GM19463 (cell line): ENCODE results near the gene VPS8.
A peak's percentile ranks its signal among the peaks of the same experiment; 100 is the strongest.
"Not testable (repeated sequence)": the region's sequence is repeated elsewhere in the genome, so short reads cannot be mapped to it uniquely, and the experiment has no call there.

Experiments
- ATAC-seq: cut with Tn5 transposase; IDR thresholded peaks from one replicate; pipeline ENCODE4 v1.9.1; 2021; ENCODE audit warnings: mild to moderate bottlenecking, moderate library complexity; ENCODE audit not compliant: unreplicated experiment

Gene VPS8

GRCh38 chr3:184846496-184846895 lies 34.5 kb downstream of the VPS8 start:
- ATAC-seq: no peak

- ATAC-seq: no peak
These were observed 37.0 kb downstream of the VPS8 start for GRCh38 chr3:184848934-184849333.

- ATAC-seq: no peak
These were observed 38.2 kb downstream of the VPS8 start for GRCh38 chr3:184850201-184850600.

- no peak for ATAC-seq
These were observed 45.1 kb downstream of the VPS8 start for GRCh38 chr3:184857099-184857498.

GRCh38 chr3:184864000-184864399 lies 52.0 kb downstream of the VPS8 start:
- no peak for ATAC-seq

- no peak for ATAC-seq
These were observed 56.5 kb downstream of the VPS8 start for GRCh38 chr3:184868477-184868876.

- no peak for ATAC-seq
These were observed 60.2 kb downstream of the VPS8 start for GRCh38 chr3:184872200-184872599.

GRCh38 chr3:184873141-184873540 lies 61.2 kb downstream of the VPS8 start:
- ATAC-seq: no peak

- ATAC-seq: no peak
These were observed 63.0 kb downstream of the VPS8 start for GRCh38 chr3:184874709-184875644.

GRCh38 chr3:184880276-184881019 lies 68.5 kb downstream of the VPS8 start:
- no peak for ATAC-seq

- ATAC-seq: peak; percentile 99
These were observed 72.5 kb downstream of the VPS8 start for GRCh38 chr3:184884359-184885017.

- no peak for ATAC-seq
These were observed 73.1 kb downstream of the VPS8 start for GRCh38 chr3:184885112-184885511.

- no peak for ATAC-seq
These were observed 75.6 kb downstream of the VPS8 start for GRCh38 chr3:184887574-184887973.

GRCh38 chr3:184889312-184889904 lies 77.4 kb downstream of the VPS8 start:
- ATAC-seq: no peak

GRCh38 chr3:184894051-184894450 lies 82.1 kb downstream of the VPS8 start:
- ATAC-seq: no peak

GRCh38 chr3:184895350-184895749 lies 83.4 kb downstream of the VPS8 start:
- no peak for ATAC-seq

- no peak for ATAC-seq
These were observed 84.4 kb downstream of the VPS8 start for GRCh38 chr3:184896336-184896735.

GRCh38 chr3:184899953-184900595 lies 88.1 kb downstream of the VPS8 start:
- no peak for ATAC-seq

GRCh38 chr3:184907031-184907430 lies 95.1 kb downstream of the VPS8 start:
- ATAC-seq: not testable (repeated sequence)
